Fibroblast of lung (primary cell): ENCODE results near the gene KIF13A. TPM values are rescaled to one million over a fixed set of nuclear protein-coding genes. Genes with fewer than 3 reads are reported as not detected.

Experiments
- DNase-seq, 2 donors: peaks; one replicate each; pipeline versions ENCODE4 v3.0.0 to v3.0.0-alpha.2; 2010; ENCODE audit warnings: low read depth in 2 of 2
- H2AFZ ChIP-seq: 2 replicates; pipeline ENCODE4 v1.5.1; 2012; ENCODE audit warnings: low read length, control low read depth, inconsistent platforms
- H3K27ac ChIP-seq: 2 replicates; pipeline ENCODE4 v1.5.1; 2011; ENCODE audit warnings: low read length, control low read depth; ENCODE audit not compliant: insufficient read depth
- H3K27me3 ChIP-seq: 2 replicates; pipeline ENCODE4 v1.5.1; 2011; ENCODE audit warnings: mild to moderate bottlenecking, low read length; ENCODE audit not compliant: control insufficient read depth, insufficient read depth
- H3K36me3 ChIP-seq: 2 replicates; pipeline ENCODE4 v1.5.1; 2011; ENCODE audit warnings: low read length; ENCODE audit not compliant: control insufficient read depth, insufficient read depth
- H3K4me1 ChIP-seq: 2 replicates; pipeline ENCODE4 v1.5.1; 2011; ENCODE audit warnings: low read length; ENCODE audit not compliant: control insufficient read depth, insufficient read depth; ENCODE audit errors: extremely low read depth
- H3K4me2 ChIP-seq: 2 replicates; pipeline ENCODE4 v1.5.1; 2011; ENCODE audit warnings: low read length, control low read depth; ENCODE audit not compliant: insufficient read depth; ENCODE audit errors: extremely low read depth
- H3K4me3 ChIP-seq, 4 experiments: fragments of 200-600 bp in 1 of 4; sonication (generic) in 1 of 4; replicated peaks in 1 of 4; 2 replicates each; pipeline ENCODE4 v1.5.1; 2011 to 2016; ENCODE audit warnings: low read length in 4 of 4, low read depth in 3 of 4, mild to moderate bottlenecking in 3 of 4, control low read depth in 2 of 4, inconsistent platforms in 1 of 4, mixed read lengths in 1 of 4; ENCODE audit not compliant: insufficient read depth in 1 of 4; ENCODE audit errors: control extremely low read depth in 1 of 4
- H3K79me2 ChIP-seq: 2 replicates; pipeline ENCODE4 v1.5.1; 2012; ENCODE audit warnings: mild to moderate bottlenecking, low read length, inconsistent platforms; ENCODE audit not compliant: control insufficient read depth, insufficient read depth
- H3K9ac ChIP-seq: 2 replicates; pipeline ENCODE4 v1.5.1; 2011; ENCODE audit warnings: mild to moderate bottlenecking, low read length, control low read depth; ENCODE audit not compliant: insufficient read depth
- H3K9me3 ChIP-seq: 2 replicates; pipeline ENCODE4 v1.5.1; 2012; ENCODE audit warnings: low read depth, low read length; ENCODE audit not compliant: control insufficient read depth, insufficient read depth
- H4K20me1 ChIP-seq: 2 replicates; pipeline ENCODE4 v1.5.1; 2011; ENCODE audit warnings: low read length; ENCODE audit not compliant: control insufficient read depth, insufficient read depth; ENCODE audit errors: extremely low read depth
- CTCF ChIP-seq, 2 donors: IDR thresholded peaks in 1 of 2; conservative IDR thresholded peaks in 1 of 2; 1 replicate in 1 of 2; 2 replicates in 1 of 2; pipeline ENCODE4 v1.5.1; 2011 to 2012; ENCODE audit warnings: low read length in 2 of 2, control low read depth in 1 of 2, inconsistent platforms in 1 of 2, low read depth in 1 of 2, mild to moderate bottlenecking in 1 of 2
- EZH2 ChIP-seq: IDR thresholded peaks from 2 replicates; pipeline ENCODE4 v1.5.1; 2012; ENCODE audit warnings: low read length, control low read depth, mild to moderate bottlenecking; ENCODE audit errors: missing control alignments
- polyA plus RNA-seq, 2 donors: library from polyadenylated mRNA; depleted of rRNA in 1 of 2; stranded (reverse) in 1 of 2; unstranded in 1 of 2; fragments of >200 nt; gene quantifications; 2 replicates each; pipeline ENCODE4 v1.2.1, GENCODE V29; 2011 to 2012; ENCODE audit warnings: missing spikeins in 1 of 2
- total RNA-seq: library from RNA; depleted of rRNA; stranded (reverse); fragments of >200 nt; gene quantifications from 2 replicates; pipeline ENCODE4 v1.2.1, GENCODE V29; 2014

Gene KIF13A
- total and polyA plus RNA-seq, 2 donors (not counting 1 experiment from before 2014, with no cell fraction given): 52.3 to 114 TPM

- TF ChIP-seq EZH2 (no peak), CTCF (conservative IDR thresholded peaks at IDR 0.05 in 1 of 2, IDR thresholded peaks at IDR 0.05 in 1 of 2; ENCODE audit: low read depth in 1 of 2, low read length in 2 of 2) (no peak)
- H3K36me3 ChIP-seq: no peaks in the 10 kb centered on the region
- no peaks in the 10 kb centered on the region for H4K20me1 ChIP-seq
- H3K27ac ChIP-seq: no peak overlapping the region
- H3K79me2 ChIP-seq: no peaks in the 10 kb centered on the region
- no peak overlapping the region for H3K9ac ChIP-seq
- no peaks in the 10 kb centered on the region for H3K27me3 ChIP-seq
- H3K4me3 ChIP-seq: no peak overlapping the region
- H3K4me2 ChIP-seq: no peak overlapping the region
- no peaks in the 10 kb centered on the region for H3K4me1 ChIP-seq
- H2AFZ ChIP-seq: no peak overlapping the region
- no peaks in the 10 kb centered on the region for H3K9me3 ChIP-seq
- peak in 1 of 2 donors; percentile 28 for DNase-seq
These were observed 47.4 kb upstream of the KIF13A start for GRCh38 chr6:18034798-18035202.

GRCh38 chr6:18031680-18032256 lies 44.3 kb upstream of the KIF13A start:
- H3K9me3 ChIP-seq: no peaks in the 10 kb centered on the region
- H3K79me2 ChIP-seq: no peaks in the 10 kb centered on the region
- H3K27me3 ChIP-seq: no peaks in the 10 kb centered on the region
- H2AFZ ChIP-seq: no peak overlapping the region
- H3K27ac ChIP-seq: no peak overlapping the region
- H4K20me1 ChIP-seq: no peaks in the 10 kb centered on the region
- H3K9ac ChIP-seq: no peak overlapping the region
- H3K4me2 ChIP-seq: no peak overlapping the region
- no peak for DNase-seq
- no peak overlapping the region for H3K4me3 ChIP-seq
- no peaks in the 10 kb centered on the region for H3K36me3 ChIP-seq
- H3K4me1 ChIP-seq: no peaks in the 10 kb centered on the region
- TF ChIP-seq EZH2 (no peak), CTCF (conservative IDR thresholded peaks at IDR 0.05 in 1 of 2, IDR thresholded peaks at IDR 0.05 in 1 of 2; ENCODE audit: low read depth in 1 of 2, low read length in 2 of 2) (no peak)

- Histone ChIP-seq H3K79me2 (no peaks in the 10 kb centered on the region), H2AFZ (no peak overlapping the region), H4K20me1 (no peaks in the 10 kb centered on the region), H3K4me3 (no peak overlapping the region), H3K4me2 (no peak overlapping the region), H3K27me3 (no peaks in the 10 kb centered on the region), H3K27ac (no peak overlapping the region), H3K4me1 (no peaks in the 10 kb centered on the region), H3K9me3 (no peaks in the 10 kb centered on the region), H3K36me3 (no peaks in the 10 kb centered on the region), H3K9ac (no peak overlapping the region)
- TF ChIP-seq EZH2 (no peak), CTCF (conservative IDR thresholded peaks at IDR 0.05 in 1 of 2, IDR thresholded peaks at IDR 0.05 in 1 of 2; ENCODE audit: low read depth in 1 of 2, low read length in 2 of 2) (no peak)
- DNase-seq: no peak
These were observed 43.8 kb upstream of the KIF13A start for GRCh38 chr6:18031189-18031588.
